SK-N-SH (cell line): ENCODE measurements around the gene GPR63. TPM values are rescaled to one million over a fixed set of nuclear protein-coding genes. Genes with fewer than 3 reads are reported as not detected.

Source experiments
- CTCF ChIA-PET: fragments of 300-600, 350-600 bp; formaldehyde crosslinking; extraction: SDS; loops from one replicate; lab custom pipeline; 2021; lab: Yijun Ruan, JAX
- POLR2A ChIA-PET: fragments of 350-600 bp; sonication (Branson Sonifier 250); formaldehyde crosslinking; extraction: SDS; loops from one replicate; lab custom pipeline; 2020; ENCODE audit warnings: antibody characterized with exemption, inconsistent platforms; lab: Yijun Ruan, JAX
- DNase-seq: peaks from one replicate; pipeline ENCODE4 v3.0.0; 2012
- H2AFZ ChIP-seq: fragments of 200-600 bp; sonication (generic); 2 replicates; pipeline ENCODE4 v1.8.1; 2016; ENCODE audit warnings: antibody characterized with exemption, mild to moderate bottlenecking, low read depth
- H3F3A ChIP-seq: fragments of 200-600 bp; sonication (generic); replicated peaks from 2 replicates; pipeline ENCODE3; 2016; ENCODE audit warnings: antibody characterized with exemption, mild to moderate bottlenecking; ENCODE audit not compliant: insufficient read depth
- H3K27ac ChIP-seq, 2 experiments: fragments of 200-500 bp in 1 of 2; fragments of 200-600 bp in 1 of 2; sonication (Bioruptor generic) in 1 of 2; sonication (generic), shearing (Covaris generic) in 1 of 2; 2 replicates each; pipeline versions ENCODE4 v1.5.1 to v1.6.1; 2014 to 2016; ENCODE audit warnings: low read depth in 2 of 2, inconsistent platforms in 1 of 2, low read length in 1 of 2, mild to moderate bottlenecking in 1 of 2, mixed read lengths in 1 of 2
- H3K27me3 ChIP-seq: fragments of 200-600 bp; sonication (generic), shearing (Covaris generic); 2 replicates; pipeline ENCODE4 v1.6.1; 2016; ENCODE audit warnings: mixed run types; ENCODE audit not compliant: insufficient read depth
- H3K36me3 ChIP-seq, 2 experiments: fragments of 200-500 bp in 1 of 2; fragments of 200-600 bp in 1 of 2; sonication (Bioruptor generic) in 1 of 2; sonication (generic) in 1 of 2; replicated peaks in 1 of 2; 2 replicates each; pipeline versions ENCODE3 to v1.5.1; 2014 to 2016; ENCODE audit warnings: low read length in 1 of 2, mild to moderate bottlenecking in 1 of 2; ENCODE audit not compliant: insufficient read depth in 2 of 2, control insufficient read depth in 1 of 2
- H3K4me1 ChIP-seq, 2 experiments: fragments of 200-500 bp in 1 of 2; fragments of 200-600 bp in 1 of 2; sonication (Bioruptor generic) in 1 of 2; sonication (generic), shearing (Covaris generic) in 1 of 2; 2 replicates each; pipeline versions ENCODE4 v1.5.1 to v1.6.1; 2014 to 2016; ENCODE audit warnings: low read depth in 1 of 2, low read length in 1 of 2, mixed run types in 1 of 2; ENCODE audit not compliant: insufficient read depth in 2 of 2, control insufficient read depth in 1 of 2
- H3K4me2 ChIP-seq: fragments of 200-600 bp; sonication (generic), shearing (Covaris generic); 2 replicates; pipeline ENCODE4 v1.6.1; 2017; ENCODE audit warnings: mixed run types
- H3K4me3 ChIP-seq, 2 experiments: fragments of 200-500 bp in 1 of 2; fragments of 200-600 bp in 1 of 2; sonication (Bioruptor generic) in 1 of 2; sonication (generic), shearing (Covaris generic) in 1 of 2; 2 replicates each; pipeline versions ENCODE4 v1.5.1 to v1.8.1; 2014 to 2016; ENCODE audit warnings: low read depth in 2 of 2, inconsistent platforms in 1 of 2, low read length in 1 of 2, mild to moderate bottlenecking in 1 of 2, mixed read lengths in 1 of 2, moderate library complexity in 1 of 2
- H3K79me2 ChIP-seq: fragments of 200-600 bp; sonication (generic); 2 replicates; pipeline ENCODE4 v1.8.1; 2017; ENCODE audit warnings: mild to moderate bottlenecking; ENCODE audit not compliant: insufficient read depth
- H3K9ac ChIP-seq: fragments of 200-600 bp; sonication (generic); 2 replicates; pipeline ENCODE4 v1.6.1; 2017; ENCODE audit warnings: mixed run types
- H3K9me2 ChIP-seq: fragments of 200-600 bp; sonication (generic); 2 replicates; pipeline ENCODE4 v1.6.1; 2017; ENCODE audit warnings: mixed run types
- H3K9me3 ChIP-seq: fragments of 200-600 bp; sonication (generic); 2 replicates; pipeline ENCODE4 v1.6.1; 2017; ENCODE audit warnings: mixed run types, mild to moderate bottlenecking, moderate library complexity
- H4K20me1 ChIP-seq: fragments of 200-600 bp; sonication (generic); 2 replicates; pipeline ENCODE4 v1.6.1; 2017; ENCODE audit warnings: mild to moderate bottlenecking, mixed run types; ENCODE audit not compliant: insufficient read depth
- CTCF ChIP-seq: fragments of 200-600 bp; sonication (generic); IDR thresholded peaks from 2 replicates; pipeline ENCODE4 v1.6.1; 2017; ENCODE audit warnings: antibody characterized with exemption, mild to moderate bottlenecking, moderate library complexity
- ELF1 ChIP-seq: IDR thresholded peaks from 2 replicates; pipeline ENCODE4 v1.4.0; 2012
- FOSL2 ChIP-seq: IDR thresholded peaks from 2 replicates; pipeline ENCODE4 v1.4.0; 2012; ENCODE audit warnings: low read depth, mild to moderate bottlenecking, moderate library complexity, borderline replicate concordance
- GATA2 ChIP-seq: sonication (generic); formaldehyde crosslinking; IDR thresholded peaks from 2 replicates; pipeline ENCODE4 v1.5.0; 2020; ENCODE audit warnings: mild to moderate bottlenecking, missing genetic modification reagents
- MAX ChIP-seq: IDR thresholded peaks from 2 replicates; pipeline ENCODE4 v1.4.0; 2012; ENCODE audit warnings: low read depth
- MEF2A ChIP-seq: IDR thresholded peaks from 2 replicates; pipeline ENCODE4 v1.4.0; 2012; ENCODE audit warnings: low read depth, borderline replicate concordance
- NRF1 ChIP-seq: IDR thresholded peaks from 2 replicates; pipeline ENCODE4 v1.6.1; 2012; ENCODE audit warnings: low read depth, mild to moderate bottlenecking, low read length
- POLR2AphosphoS5 ChIP-seq: IDR thresholded peaks from 2 replicates; pipeline ENCODE4 v1.6.1; 2012; ENCODE audit warnings: low read depth, low read length
- RAD21 ChIP-seq: IDR thresholded peaks from 2 replicates; pipeline ENCODE4 v1.6.1; 2012; ENCODE audit warnings: mild to moderate bottlenecking, low read length
- REST ChIP-seq: IDR thresholded peaks from 2 replicates; pipeline ENCODE4 v1.6.1; 2012; ENCODE audit warnings: mild to moderate bottlenecking, low read depth, low read length, moderate library complexity
- RFX5 ChIP-seq: IDR thresholded peaks from 2 replicates; pipeline ENCODE4 v1.6.1; 2012; ENCODE audit warnings: mild to moderate bottlenecking, improper control_type of control experiment, low read length
- ZBTB33 ChIP-seq: IDR thresholded peaks from 2 replicates; pipeline ENCODE4 v1.4.0; 2012; ENCODE audit warnings: low read depth, borderline replicate concordance
- WGBS: methylation state at CpG from one replicate; pipeline ENCODE4 v1.1.6; 2017; ENCODE audit warnings: low lambda C conversion rate; 5-methylcytosine and 5-hydroxymethylcytosine counted together
- polyA plus RNA-seq, 3 experiments: library from polyadenylated mRNA; depleted of rRNA; stranded (reverse); fragments of >200 nt; gene quantifications; 2 replicates each; pipeline ENCODE4 v1.2.3, GENCODE V29; 2012
- TF ChIP-seq, protein P1 (sequence below): IDR thresholded peaks from 2 replicates; pipeline ENCODE4 v1.4.0; 2012; ENCODE audit warnings: low read depth, borderline replicate concordance

The GPR63 gene
- polyA plus RNA-seq, 1 of the 3 experiments (the other 2 are of a cell fraction) = 0.53 TPM

DNA sequence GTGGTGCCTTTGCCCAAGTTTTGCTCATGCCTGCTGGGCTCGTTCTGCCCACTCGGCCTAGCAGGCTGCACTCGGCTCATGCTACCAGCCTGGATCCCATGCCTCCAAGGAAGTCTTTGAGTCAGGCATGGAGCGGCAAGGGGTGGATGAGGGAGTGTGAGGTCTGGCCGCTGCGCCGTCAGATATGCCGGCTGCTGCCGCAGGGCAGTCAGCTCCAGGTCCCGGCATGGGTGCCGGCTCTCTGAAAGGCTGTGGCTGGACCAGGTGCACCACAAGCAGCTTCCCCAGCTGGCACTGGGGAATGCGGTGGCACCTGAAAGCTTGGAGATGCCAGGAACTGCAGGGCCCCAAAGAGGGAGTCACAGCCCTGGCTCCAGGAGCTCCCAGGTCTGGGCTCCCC is 75.5 kb downstream of the GPR63 start:
- H3K36me3 ChIP-seq = no peaks in the 10 kb centered on the region
- H3K4me1 ChIP-seq = no peaks in the 10 kb centered on the region; a peak in 1 of 4 replicates
- H3K9ac ChIP-seq = no peak overlapping the region
- no peaks in the 10 kb centered on the region for H3K9me3 ChIP-seq
- no peaks in the 10 kb centered on the region for H3K27me3 ChIP-seq
- no peak overlapping the region for H3K4me2 ChIP-seq
- H3F3A ChIP-seq = no peaks in the 10 kb centered on the region
- H3K9me2 ChIP-seq = no peaks in the 10 kb centered on the region
- no peak for DNase-seq
- no peaks in the 10 kb centered on the region for H4K20me1 ChIP-seq
- no peak overlapping the region for H3K27ac ChIP-seq
- CTCF ChIA-PET = no interaction called here
- TF ChIP-seq GATA2 (CRISPR knock-in tag) (no peak), RFX5 (no peak), RAD21 (no peak), NRF1 (no peak)
- H3K4me3 ChIP-seq = no peak overlapping the region
- no CpG with 5 or more reads among the region's 12 CpGs for WGBS
- POLR2A ChIA-PET = no interaction called here
- no peak overlapping the region for H2AFZ ChIP-seq
- H3K79me2 ChIP-seq = no peaks in the 10 kb centered on the region

DNA sequence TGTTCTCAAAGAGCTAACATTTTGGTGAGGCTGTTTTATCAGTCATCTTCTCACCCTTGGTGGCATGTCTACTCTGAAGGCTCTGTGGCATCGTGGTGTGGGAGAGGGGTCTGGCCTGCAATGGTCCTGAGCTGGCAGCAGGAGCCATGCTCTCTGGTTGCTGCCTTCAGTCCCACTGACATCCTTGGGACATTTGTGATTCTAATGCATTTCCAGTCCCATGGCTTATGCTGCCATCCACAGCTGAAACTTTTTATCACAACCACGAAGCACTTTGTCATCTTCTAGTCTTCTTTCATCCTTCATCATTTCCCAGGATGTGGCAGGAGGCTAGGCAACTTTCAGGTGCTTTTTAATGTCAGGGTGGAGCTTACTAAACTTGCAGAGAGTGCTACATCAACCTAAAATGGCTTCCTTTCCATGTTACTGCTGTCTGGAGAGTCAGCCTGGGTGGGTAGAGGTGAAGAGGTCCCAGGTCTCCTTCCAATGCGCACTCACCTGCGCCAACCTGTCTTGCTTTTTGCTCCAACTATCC is 77.1 kb downstream of the GPR63 start:
- no peak overlapping the region for H3K4me3 ChIP-seq
- H3K27ac ChIP-seq = no peak overlapping the region
- no peak overlapping the region for H2AFZ ChIP-seq
- no peaks in the 10 kb centered on the region; a peak in 1 of 4 replicates for H3K4me1 ChIP-seq
- DNase-seq = peak; percentile 17
- no peak overlapping the region for H3K9ac ChIP-seq
- no peaks in the 10 kb centered on the region for H3K9me2 ChIP-seq
- TF ChIP-seq RAD21 (peak; percentile 46), FOSL2 (no peak)
- H3K36me3 ChIP-seq = no peaks in the 10 kb centered on the region
- no peaks in the 10 kb centered on the region for H3K9me3 ChIP-seq
- ChIA-PET POLR2A (no interaction called here), CTCF (interaction anchor here (0.5 to 1.3 kb wide), 3 partner anchors 11 to 446 kb away, joined by 3 read pairs; no protein-coding TSS in a partner anchor)
- no peak overlapping the region for H3K4me2 ChIP-seq
- WGBS = 56% methylated on average over 4 of the region's 4 CpGs
- H3K27me3 ChIP-seq = no peaks in the 10 kb centered on the region
- H4K20me1 ChIP-seq = no peaks in the 10 kb centered on the region
- H3F3A ChIP-seq = no peaks in the 10 kb centered on the region
- no peaks in the 10 kb centered on the region for H3K79me2 ChIP-seq

- Histone ChIP-seq H3K4me3 (no peak overlapping the region), H3K4me1 (no peaks in the 10 kb centered on the region; a peak in 1 of 4 replicates), H3K79me2 (no peaks in the 10 kb centered on the region), H3K4me2 (no peak overlapping the region), H2AFZ (no peak overlapping the region), H3K27ac (no peak overlapping the region), H3K9me2 (no peaks in the 10 kb centered on the region), H3F3A (no peaks in the 10 kb centered on the region), H4K20me1 (no peaks in the 10 kb centered on the region), H3K36me3 (no peaks in the 10 kb centered on the region), H3K27me3 (no peaks in the 10 kb centered on the region), H3K9me3 (no peaks in the 10 kb centered on the region), H3K9ac (no peak overlapping the region)
- ChIA-PET CTCF (no interaction called here), POLR2A (no interaction called here)
- DNase-seq = no peak
- 29% methylated on average over 3 of the region's 3 CpGs for WGBS
- TF ChIP-seq POLR2AphosphoS5 = no peak
- no peak for TF ChIP-seq MAX
- no peak for TF ChIP-seq ELF1
- no peak for TF ChIP-seq MEF2A
- no peak for TF ChIP-seq RAD21
- TF ChIP-seq REST = no peak
- TF ChIP-seq, protein P1, sequence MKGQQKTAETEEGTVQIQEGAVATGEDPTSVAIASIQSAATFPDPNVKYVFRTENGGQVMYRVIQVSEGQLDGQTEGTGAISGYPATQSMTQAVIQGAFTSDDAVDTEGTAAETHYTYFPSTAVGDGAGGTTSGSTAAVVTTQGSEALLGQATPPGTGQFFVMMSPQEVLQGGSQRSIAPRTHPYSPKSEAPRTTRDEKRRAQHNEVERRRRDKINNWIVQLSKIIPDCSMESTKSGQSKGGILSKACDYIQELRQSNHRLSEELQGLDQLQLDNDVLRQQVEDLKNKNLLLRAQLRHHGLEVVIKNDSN = no peak
- TF ChIP-seq ZBTB33 = no peak
- no peak for TF ChIP-seq CTCF
Measured at GRCh38 chr6:96755096-96755495, 82.2 kb downstream of the GPR63 start.
